Small intestine (tissue), 16 donors: ENCODE measurements around the gene FN1. TPM values are rescaled to one million over a fixed set of nuclear protein-coding genes. Genes with fewer than 3 reads are reported as not detected.
A peak's percentile ranks its signal among the peaks of the same experiment; 100 is the strongest.

Experiments used
- DNase-seq, 2 donors: peaks; one replicate each; pipeline versions ENCODE4 v3.0.0 to v3.0.0-alpha.2; 2013
- FAIRE-seq: peaks from 2 replicates; lab custom pipeline; 2012; peaks lifted over from hg19 to GRCh38; lab: Jason Lieb, UNC
- H3K27ac ChIP-seq, 3 donors: one replicate each; pipeline ENCODE4 v1.5.1; 2013; ENCODE audit warnings: low read length in 2 of 3, mild to moderate bottlenecking in 2 of 3, control low read depth in 1 of 3, inconsistent platforms in 1 of 3, low read depth in 1 of 3, moderate library complexity in 1 of 3
- H3K27me3 ChIP-seq, 3 donors: one replicate each; pipeline ENCODE4 v1.6.1; 2013; ENCODE audit warnings: low read length in 3 of 3, inconsistent platforms in 1 of 3; ENCODE audit not compliant: control insufficient read depth in 3 of 3, insufficient read depth in 3 of 3
- H3K36me3 ChIP-seq, 3 donors: one replicate each; pipeline ENCODE4 v1.6.1; 2013; ENCODE audit warnings: low read length in 3 of 3, inconsistent platforms in 1 of 3, low read depth in 1 of 3, mild to moderate bottlenecking in 1 of 3, moderate library complexity in 1 of 3; ENCODE audit not compliant: control insufficient read depth in 3 of 3, insufficient read depth in 2 of 3
- H3K4me1 ChIP-seq, 3 donors: one replicate each; pipeline ENCODE4 v1.6.1; 2013; ENCODE audit warnings: low read length in 2 of 3, inconsistent platforms in 1 of 3, low read depth in 1 of 3, mild to moderate bottlenecking in 1 of 3, moderate library complexity in 1 of 3; ENCODE audit not compliant: control insufficient read depth in 3 of 3, insufficient read depth in 2 of 3
- H3K4me3 ChIP-seq, 3 donors: one replicate each; pipeline ENCODE4 v1.5.1; 2013; ENCODE audit warnings: low read length in 3 of 3, control low read depth in 1 of 3, inconsistent platforms in 1 of 3, low read depth in 1 of 3, mild to moderate bottlenecking in 1 of 3, moderate library complexity in 1 of 3
- H3K9me3 ChIP-seq, 2 donors: one replicate each; pipeline ENCODE4 v1.6.1; 2013; ENCODE audit warnings: low read depth in 1 of 2, low read length in 1 of 2; ENCODE audit not compliant: control insufficient read depth in 2 of 2, insufficient read depth in 1 of 2
- WGBS, 3 donors: extraction: QIAGEN DNeasy Blood & Tissue Kit; methylation state at CpG; one replicate each; pipeline ENCODE4 v1.1.7; 2013; 5-methylcytosine and 5-hydroxymethylcytosine counted together
- long read RNA-seq, 10 donors: transcript quantifications; one replicate each; lab custom pipeline, GENCODE V29; 2026
- polyA plus RNA-seq, 4 donors: library from polyadenylated mRNA; stranded (reverse) in 3 of 4; unstranded in 1 of 4; fragments of 200-250 nt in 3 of 4; fragments of 120-200 nt in 1 of 4; gene quantifications; one replicate each; pipeline versions ENCODE4 v1.2.1 to v1.2.3, GENCODE V29; 2013
- donor health status: healthy with polysubstance abuse.
- donor health status: control.
- donor health status: control.
- donor health status: Bipolar disorder and iron deficiency.
- donor health status: healthy.

FN1 gene
- 100 to 1,000 TPM in 1 of 4 donors, 10 to 100 TPM in 2, 1 to 10 TPM in 1; 4.2 to 302 (median 52.7) TPM for polyA plus RNA-seq
- long read RNA-seq, donor 1, result 0 reads
- long read RNA-seq, donor 2, full-length matches to known transcripts, result 3 of 3 reads
- long read RNA-seq, donor 2, partial matches to known transcripts, result 0 of 3 reads
- long read RNA-seq, donor 2, other reads (novel, unspliced or antisense), result 0 of 3 reads
- long read RNA-seq, donor 3, transcript FN1-227 (2 exons, 2,433 nt), result major isoform, 5 of 51 reads
- long read RNA-seq, donor 3, transcript FN1-208 (13 exons, 2,388 nt), result major isoform, 5 of 51 reads
- long read RNA-seq, donor 3, partial matches to known transcripts, result 40 of 51 reads
- long read RNA-seq, donor 3, other reads (novel, unspliced or antisense), result 0 of 51 reads
- long read RNA-seq, donor 4, partial matches to known transcripts, result 0 of 2 reads
- long read RNA-seq, donor 4, other reads (novel, unspliced or antisense), result 0 of 2 reads
- long read RNA-seq, donor 5, partial matches to known transcripts, result 10 of 17 reads
- long read RNA-seq, donor 5, other reads (novel, unspliced or antisense), result 0 of 17 reads
- long read RNA-seq, donor 6, full-length matches to known transcripts, result 8 of 15 reads
- long read RNA-seq, donor 6, partial matches to known transcripts, result 7 of 15 reads
- long read RNA-seq, donor 6, other reads (novel, unspliced or antisense), result 0 of 15 reads
- long read RNA-seq, donor 7, result 0 reads
- long read RNA-seq, donor 8, full-length matches to known transcripts, result 3 of 8 reads
- long read RNA-seq, donor 8, partial matches to known transcripts, result 5 of 8 reads
- long read RNA-seq, donor 8, other reads (novel, unspliced or antisense), result 0 of 8 reads
- long read RNA-seq, donor 9, partial matches to known transcripts, result 0 of 3 reads
- long read RNA-seq, donor 9, other reads (novel, unspliced or antisense), result 0 of 3 reads
- long read RNA-seq, donor 10, full-length matches to known transcripts, result 32 of 211 reads
- long read RNA-seq, donor 10, partial matches to known transcripts, result 179 of 211 reads
- long read RNA-seq, donor 10, other reads (novel, unspliced or antisense), result 0 of 211 reads

DNA sequence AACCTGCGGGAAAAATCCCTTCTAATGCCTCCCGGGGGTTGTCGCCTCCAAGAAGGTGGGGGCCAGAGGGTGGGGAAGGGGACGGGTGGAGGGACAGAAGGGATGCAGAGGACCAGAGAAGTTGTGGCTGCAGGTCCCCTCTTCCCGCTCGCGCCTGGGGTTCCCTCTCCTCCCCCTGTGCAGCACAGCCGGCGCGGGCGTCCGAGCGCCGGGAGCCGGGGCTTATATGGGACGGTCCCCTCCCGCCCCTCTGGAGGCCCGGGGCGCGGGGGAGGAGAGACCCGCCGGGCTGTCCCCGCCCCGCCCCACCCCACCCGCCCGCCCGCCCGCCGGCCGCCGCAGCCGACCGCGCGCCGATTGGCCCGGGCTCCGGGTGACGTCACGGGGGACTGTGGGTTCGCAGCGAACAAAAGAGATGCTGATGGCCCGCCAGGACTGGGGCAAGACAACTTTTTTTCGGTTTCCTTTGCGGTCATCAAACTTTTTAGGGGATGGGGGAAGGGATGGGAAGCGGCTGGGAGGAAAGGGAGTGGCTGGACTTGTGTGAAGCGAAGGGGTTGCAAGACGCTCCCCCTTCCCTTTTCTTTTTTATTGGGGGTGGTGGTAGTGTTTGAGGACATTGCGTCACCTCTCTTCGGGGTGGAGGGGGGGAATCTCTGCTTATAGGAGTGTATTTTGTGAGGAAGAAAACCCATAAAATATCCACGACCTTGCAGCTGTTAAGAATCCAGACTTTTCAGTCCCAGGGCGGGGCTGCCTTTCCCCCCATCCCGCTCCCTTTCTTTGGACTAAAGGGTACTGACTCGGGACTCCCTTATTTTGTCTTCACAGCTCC lies at the start of gene FN1:
FN1 (minus strand) TSS at position 199 of the 835 bp plus-strand sequence. CDS start 266 bp downstream, outside the sequence.
- Histone ChIP-seq H3K27me3 (peaks cover 0 to 16% (median 0%) of the 10 kb centered on the region in 3 donors), H3K4me3 (peak within 1 kb of the TSS; percentile 14 to 58 (median 42)), H3K9me3 (no peaks in the 10 kb centered on the region), H3K36me3 (no peaks in the 10 kb centered on the region), H3K27ac (peak within 1 kb of the TSS in 2 of 3 donors; percentile 81 to 92), H3K4me1 (peaks cover 0 to 8% (median 0%) of the 10 kb centered on the region in 3 donors)
- FAIRE-seq (no peak), DNase-seq (peak; percentile 12 to 85)
- 0 to 1% (median 1%) methylated on average over 36 to 54 of the region's 54 CpGs for WGBS, 3 donors

DNA sequence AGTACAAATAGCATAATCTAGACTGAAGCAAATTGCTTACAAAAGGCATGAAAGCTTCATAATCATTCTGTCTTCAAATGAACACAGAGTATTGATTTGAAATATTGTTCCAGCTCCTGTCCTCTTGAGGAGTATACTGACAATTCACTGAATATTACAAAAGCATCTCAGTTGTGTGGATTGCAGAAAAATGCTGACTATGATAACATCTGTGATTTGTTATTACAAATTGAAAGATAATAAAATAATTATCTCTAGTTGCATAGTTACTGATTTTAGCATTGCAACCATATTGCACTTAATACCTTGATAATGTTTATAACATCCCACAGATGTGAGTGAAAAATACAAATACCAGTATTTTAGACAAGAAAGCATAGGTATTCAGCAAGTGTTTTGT lies 49.2 kb upstream of the FN1 start:
- Histone ChIP-seq H3K4me3 (no peak overlapping the region), H3K27me3 (no peaks in the 10 kb centered on the region), H3K27ac (no peak overlapping the region), H3K36me3 (no peaks in the 10 kb centered on the region), H3K4me1 (no peaks in the 10 kb centered on the region), H3K9me3 (no peaks in the 10 kb centered on the region)
- no peak for FAIRE-seq
- DNase-seq, result no peak

DNA sequence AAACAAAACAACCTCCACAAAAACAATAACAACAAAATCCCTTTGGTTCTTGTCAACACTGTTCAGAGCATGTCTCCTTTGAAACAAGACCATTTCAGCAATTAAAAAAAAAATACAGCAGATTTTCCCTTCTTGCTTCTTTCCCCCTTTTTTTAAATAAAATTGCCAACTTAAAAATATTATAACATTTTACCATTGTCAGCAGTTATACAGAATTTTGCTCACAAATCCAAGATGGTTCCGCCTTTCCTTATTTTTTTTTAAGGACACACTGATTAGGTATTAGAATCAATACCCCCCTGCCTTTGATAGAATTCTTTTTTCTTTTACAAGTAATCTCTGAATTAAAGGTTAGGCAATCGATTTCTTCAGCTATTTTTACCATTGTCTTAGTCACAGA lies 48.7 kb upstream of the FN1 start:
- no peaks in the 10 kb centered on the region for H3K4me1 ChIP-seq
- H3K27me3 ChIP-seq, result no peaks in the 10 kb centered on the region
- 70 to 84% (median 72%) methylated on average over 2 of the region's 2 CpGs for WGBS, 3 donors
- no peaks in the 10 kb centered on the region for H3K9me3 ChIP-seq
- DNase-seq (no peak), FAIRE-seq (no peak)
- no peaks in the 10 kb centered on the region for H3K36me3 ChIP-seq
- no peak overlapping the region for H3K27ac ChIP-seq
- H3K4me3 ChIP-seq, result no peak overlapping the region

DNA sequence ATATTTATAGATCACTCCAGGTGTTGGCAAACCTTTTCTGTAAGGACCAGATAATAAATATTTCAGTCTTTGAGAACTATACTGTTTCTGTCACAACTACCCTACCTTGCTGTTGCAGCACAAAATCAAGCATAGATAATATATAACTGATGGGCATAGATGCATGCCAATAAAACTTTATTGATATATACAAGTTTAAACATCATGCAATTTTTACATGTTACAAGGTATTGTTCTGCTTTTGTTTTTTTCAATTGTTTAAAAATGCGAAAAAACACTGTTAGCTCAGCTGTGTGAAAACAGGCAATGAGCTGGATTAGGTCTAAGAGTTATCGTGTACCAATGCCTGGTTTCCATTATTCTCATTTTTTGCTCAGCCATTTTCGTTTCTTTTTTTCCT lies 47.6 kb upstream of the FN1 start:
- H3K4me3 ChIP-seq, result no peak overlapping the region
- 82 to 88% (median 88%) methylated on average over 3 of the region's 3 CpGs for WGBS, 3 donors
- H3K27me3 ChIP-seq, result no peaks in the 10 kb centered on the region

DNA sequence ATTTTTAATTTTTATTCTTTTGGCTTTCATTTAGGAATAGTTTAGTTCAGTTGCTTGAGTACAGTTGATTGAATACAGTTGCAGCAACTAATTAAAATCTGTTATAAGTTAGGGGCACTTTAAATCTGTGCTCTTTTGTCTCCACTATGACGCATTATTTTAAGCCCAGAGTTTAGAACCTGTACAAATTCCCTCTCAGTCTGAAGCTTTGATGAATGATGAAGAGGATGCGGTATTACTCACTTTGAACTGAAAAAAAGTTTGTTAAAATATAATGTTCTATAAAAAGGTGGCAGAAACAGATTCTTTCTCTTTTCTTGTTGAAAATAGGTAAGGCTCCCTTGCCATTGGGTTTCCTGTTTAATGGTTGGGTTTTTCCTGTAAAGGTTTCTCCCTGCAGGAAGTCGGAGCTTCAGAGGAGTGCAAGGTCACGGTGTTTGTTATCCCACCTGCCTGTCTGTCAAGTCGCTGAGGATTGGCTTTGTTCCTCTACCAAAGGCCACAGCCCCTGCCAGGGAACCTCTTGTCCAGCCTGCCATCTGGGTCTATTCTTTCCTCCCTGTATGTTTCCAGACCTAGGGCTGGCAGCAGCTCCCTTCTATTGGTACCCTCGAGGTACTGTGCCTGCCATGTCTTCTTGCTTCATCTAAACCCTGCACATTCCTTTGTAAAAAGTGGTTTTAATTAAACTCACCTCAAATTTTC lies 43.8 kb upstream of the FN1 start:
- no peak for FAIRE-seq
- Histone ChIP-seq H3K27ac (no peak overlapping the region), H3K4me1 (no peaks in the 10 kb centered on the region), H3K27me3 (peaks cover 0 to 2% (median 0%) of the 10 kb centered on the region in 3 donors), H3K36me3 (no peaks in the 10 kb centered on the region), H3K4me3 (no peak overlapping the region), H3K9me3 (no peaks in the 10 kb centered on the region)
- WGBS, 3 donors, result 65 to 71% (median 65%) methylated on average over 6 of the region's 6 CpGs
- no peak for DNase-seq

More for the DNA sequence above, 47.6 kb upstream of the FN1 start:
- Histone ChIP-seq H3K4me1 (no peaks in the 10 kb centered on the region), H3K9me3 (no peaks in the 10 kb centered on the region), H3K27ac (no peak overlapping the region), H3K36me3 (no peaks in the 10 kb centered on the region)
- FAIRE-seq, result no peak
- no peak for DNase-seq

DNA sequence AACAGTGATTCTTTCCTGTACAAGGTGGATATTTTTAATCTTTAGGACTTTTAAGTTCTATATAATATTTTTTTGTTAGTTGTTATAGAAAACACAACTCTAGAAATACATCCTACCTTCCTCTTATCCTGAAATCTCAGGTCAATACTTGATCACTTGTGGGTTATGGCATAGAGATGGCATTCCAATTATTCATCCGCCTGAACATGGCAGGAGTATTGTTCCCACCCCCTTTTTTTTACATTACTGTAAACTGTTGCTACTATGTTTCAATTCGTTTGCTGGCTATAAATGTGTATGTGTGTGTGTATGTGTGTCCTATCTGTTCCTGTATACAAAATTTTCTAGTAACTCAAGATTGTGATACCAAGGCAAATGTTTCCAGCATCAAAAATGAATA lies 43.3 kb upstream of the FN1 start:
- no peak for FAIRE-seq
- 68 to 73% (median 70%) methylated on average over 2 of the region's 2 CpGs for WGBS, 3 donors
- Histone ChIP-seq H3K36me3 (no peaks in the 10 kb centered on the region), H3K4me1 (no peaks in the 10 kb centered on the region), H3K9me3 (no peaks in the 10 kb centered on the region), H3K4me3 (no peak overlapping the region), H3K27ac (no peak overlapping the region), H3K27me3 (peaks cover 0 to 2% (median 0%) of the 10 kb centered on the region in 3 donors)
- no peak for DNase-seq

DNA sequence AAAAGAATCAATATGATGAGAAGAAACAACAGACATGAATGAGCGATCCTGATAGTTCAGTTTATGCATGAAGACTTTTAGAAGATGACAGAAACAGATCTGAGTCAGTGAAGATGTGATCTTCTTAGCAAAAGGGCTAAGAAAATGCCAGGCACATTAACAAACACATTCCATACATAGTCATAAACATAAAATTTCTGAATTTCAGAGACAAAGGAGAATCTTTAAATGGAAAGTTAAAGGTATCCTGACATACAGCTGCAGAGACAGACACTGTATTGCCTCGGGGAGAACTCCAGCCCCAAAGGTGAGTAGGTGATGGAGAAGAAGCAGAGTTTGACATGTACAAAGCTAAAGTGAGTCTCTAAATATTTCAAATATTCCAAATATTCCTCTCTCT lies 40.6 kb upstream of the FN1 start:
- Histone ChIP-seq H3K4me3 (no peak overlapping the region), H3K9me3 (no peaks in the 10 kb centered on the region), H3K4me1 (no peaks in the 10 kb centered on the region), H3K27me3 (peaks cover 0 to 2% (median 0%) of the 10 kb centered on the region in 3 donors), H3K27ac (no peak overlapping the region), H3K36me3 (no peaks in the 10 kb centered on the region)
- DNase-seq, result no peak
- WGBS, 3 donors, result 52 to 80% (median 68%) methylated on average over 2 of the region's 2 CpGs
- no peak for FAIRE-seq
